ENCODE results near the gene METRN. TPM values are rescaled to one million over a fixed set of nuclear protein-coding genes. Genes with fewer than 3 reads are reported as not detected.

METRN gene
- total RNA-seq, 2 donors from 2014 or later, result 52.0 to 78.2 TPM

DNA sequence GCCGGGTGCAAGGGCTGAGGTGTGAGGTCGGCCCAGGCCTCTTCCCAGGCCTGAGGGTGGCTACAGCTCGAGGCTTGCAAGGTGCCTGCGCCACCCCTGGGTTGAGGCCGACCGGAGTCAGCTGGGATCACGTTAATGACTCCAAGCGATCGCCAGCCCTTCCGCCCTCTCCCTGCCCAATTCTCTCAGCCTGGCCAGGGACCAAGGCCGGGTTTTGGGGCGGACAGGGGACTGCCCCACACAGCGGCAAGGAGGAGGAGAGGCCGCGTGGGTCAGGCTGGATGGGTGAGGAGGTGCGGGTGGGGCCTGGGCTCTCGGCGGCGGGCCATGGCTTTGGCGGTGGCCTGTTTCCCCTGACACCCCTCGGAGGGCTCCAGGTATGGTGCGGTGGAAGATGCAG is 21.6 kb upstream of the METRN start:
- H3K27me3 ChIP-seq (replicated peaks; ENCODE audit: insufficient read depth), result peaks cover 23% of the 10 kb centered on the region
- peaks cover 11% of the 10 kb centered on the region for H3K4me1 ChIP-seq (replicated peaks)
- DNase-seq (ENCODE audit: low spot score), result no peak
- no peak overlapping the region for H3K27ac ChIP-seq
- H3K36me3 ChIP-seq, result no peaks in the 10 kb centered on the region
- TF ChIP-seq POLR2AphosphoS5 (IDR thresholded peaks at IDR 0.05) (no peak), POLR2A (IDR thresholded peaks at IDR 0.05) (no peak)
- 45% methylated on average over 21 of the region's 22 CpGs for WGBS
- no peak overlapping the region for H3K4me3 ChIP-seq
- no peaks in the 10 kb centered on the region for H3K9me3 ChIP-seq
- intact Hi-C loops (cut with DNase I), result no loop called here

DNA sequence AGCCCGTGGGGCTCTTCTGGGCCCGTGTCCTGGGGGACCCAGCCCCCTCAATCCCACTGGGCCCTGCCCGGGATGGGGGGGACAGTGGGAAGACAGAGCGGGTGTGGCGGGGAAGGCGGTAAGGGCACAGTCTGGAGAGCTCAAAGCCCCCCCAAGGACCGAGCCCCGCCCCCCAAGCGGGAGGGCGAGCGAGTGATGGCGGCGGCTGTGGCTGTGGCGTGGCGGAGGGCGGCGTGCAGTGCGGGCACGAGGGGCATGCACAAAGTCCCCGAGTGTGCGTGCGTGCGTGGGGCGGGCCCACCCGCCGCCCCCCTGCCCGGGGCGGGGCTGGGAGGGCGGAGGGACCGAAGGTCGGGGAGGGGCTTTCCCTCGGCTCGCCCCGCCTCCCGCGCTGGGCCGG is 21.2 kb upstream of the METRN start:
- Histone ChIP-seq H3K27ac (no peak overlapping the region), H3K4me1 (replicated peaks) (peaks cover 11% of the 10 kb centered on the region), H3K9me3 (no peaks in the 10 kb centered on the region), H3K36me3 (no peaks in the 10 kb centered on the region), H3K4me3 (no peak overlapping the region), H3K27me3 (replicated peaks; ENCODE audit: insufficient read depth) (peaks cover 23% of the 10 kb centered on the region)
- intact Hi-C loops (cut with DNase I), result no loop called here
- 7% methylated on average over 37 of the region's 37 CpGs for WGBS
- DNase-seq (ENCODE audit: low spot score), result no peak
- TF ChIP-seq, protein P1, sequence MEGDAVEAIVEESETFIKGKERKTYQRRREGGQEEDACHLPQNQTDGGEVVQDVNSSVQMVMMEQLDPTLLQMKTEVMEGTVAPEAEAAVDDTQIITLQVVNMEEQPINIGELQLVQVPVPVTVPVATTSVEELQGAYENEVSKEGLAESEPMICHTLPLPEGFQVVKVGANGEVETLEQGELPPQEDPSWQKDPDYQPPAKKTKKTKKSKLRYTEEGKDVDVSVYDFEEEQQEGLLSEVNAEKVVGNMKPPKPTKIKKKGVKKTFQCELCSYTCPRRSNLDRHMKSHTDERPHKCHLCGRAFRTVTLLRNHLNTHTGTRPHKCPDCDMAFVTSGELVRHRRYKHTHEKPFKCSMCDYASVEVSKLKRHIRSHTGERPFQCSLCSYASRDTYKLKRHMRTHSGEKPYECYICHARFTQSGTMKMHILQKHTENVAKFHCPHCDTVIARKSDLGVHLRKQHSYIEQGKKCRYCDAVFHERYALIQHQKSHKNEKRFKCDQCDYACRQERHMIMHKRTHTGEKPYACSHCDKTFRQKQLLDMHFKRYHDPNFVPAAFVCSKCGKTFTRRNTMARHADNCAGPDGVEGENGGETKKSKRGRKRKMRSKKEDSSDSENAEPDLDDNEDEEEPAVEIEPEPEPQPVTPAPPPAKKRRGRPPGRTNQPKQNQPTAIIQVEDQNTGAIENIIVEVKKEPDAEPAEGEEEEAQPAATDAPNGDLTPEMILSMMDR (IDR thresholded peaks at IDR 0.05), result no peak
- no peak for TF ChIP-seq POLR2A (IDR thresholded peaks at IDR 0.05)
- TF ChIP-seq POLR2AphosphoS5 (IDR thresholded peaks at IDR 0.05), result no peak

DNA sequence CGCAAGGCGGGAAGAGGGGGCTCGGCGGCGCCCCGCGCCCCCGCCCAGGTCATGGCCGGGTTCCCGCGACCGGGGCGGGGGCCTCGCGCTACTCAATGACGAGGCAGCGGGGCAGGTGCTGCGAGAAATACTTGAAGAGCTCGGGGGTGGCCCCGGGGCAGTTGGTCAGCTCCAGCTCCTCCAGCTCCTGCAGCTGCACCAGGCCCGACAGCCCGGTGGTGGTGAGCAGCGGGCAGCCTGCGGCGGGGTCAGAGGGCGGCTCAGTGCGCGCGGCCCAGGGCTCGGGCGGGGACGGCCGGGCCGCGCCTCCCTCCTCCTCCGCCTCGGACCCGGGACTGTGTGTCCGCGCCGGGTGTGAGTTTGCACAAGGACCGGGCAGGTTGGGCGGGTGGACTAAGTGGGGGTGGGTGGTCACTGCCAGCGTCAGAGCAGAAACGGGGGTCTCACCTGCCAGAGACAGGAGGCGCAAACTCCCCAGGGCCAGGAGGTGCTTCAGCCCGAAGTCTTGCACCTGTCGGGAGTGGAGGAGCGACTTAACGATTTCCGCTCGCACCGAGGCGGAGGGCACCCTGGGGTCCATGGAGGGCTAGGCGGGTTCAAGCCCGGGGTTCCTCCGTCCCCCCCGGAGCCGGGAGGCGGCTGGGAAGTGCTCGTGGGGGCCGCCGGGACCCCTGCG is 20.6 kb upstream of the METRN start:
- intact Hi-C loops (cut with DNase I), result no loop called here
- H3K36me3 ChIP-seq, result no peaks in the 10 kb centered on the region
- DNase-seq (ENCODE audit: low spot score), result no peak
- H3K27ac ChIP-seq, result no peak overlapping the region
- H3K27me3 ChIP-seq (replicated peaks; ENCODE audit: insufficient read depth), result peaks cover 23% of the 10 kb centered on the region
- H3K9me3 ChIP-seq, result no peaks in the 10 kb centered on the region
- WGBS, result 4% methylated on average over 42 of the region's 64 CpGs
- H3K4me3 ChIP-seq, result peak overlapping the region; percentile 8 to 17
- H3K4me1 ChIP-seq (replicated peaks), result peaks cover 11% of the 10 kb centered on the region
- TF ChIP-seq POLR2AphosphoS5 (IDR thresholded peaks at IDR 0.05), result no peak
- TF ChIP-seq POLR2A (IDR thresholded peaks at IDR 0.05), result no peak
- TF ChIP-seq, protein P1 (IDR thresholded peaks at IDR 0.05), result no peak

GRCh38 chr16:694863-695354 is 20.0 kb upstream of the METRN start:
- intact Hi-C loops (cut with DNase I), result no loop called here
- Histone ChIP-seq H3K4me3 (peak overlapping the region; percentile 8 to 17), H3K4me1 (replicated peaks) (peaks cover 7% of the 10 kb centered on the region), H3K9me3 (no peaks in the 10 kb centered on the region), H3K27ac (no peak overlapping the region), H3K36me3 (no peaks in the 10 kb centered on the region), H3K27me3 (replicated peaks; ENCODE audit: insufficient read depth) (peaks cover 23% of the 10 kb centered on the region)
- DNase-seq (ENCODE audit: low spot score), result no peak
- TF ChIP-seq, protein P1 (IDR thresholded peaks at IDR 0.05), result no peak
- TF ChIP-seq POLR2AphosphoS5 (IDR thresholded peaks at IDR 0.05), result no peak
- no peak for TF ChIP-seq POLR2A (IDR thresholded peaks at IDR 0.05)
- under 1% methylated on average over 31 of the region's 37 CpGs for WGBS

GRCh38 chr16:695355-696089 is 19.4 kb upstream of the METRN start:
- H3K27me3 ChIP-seq (replicated peaks; ENCODE audit: insufficient read depth), result peaks cover 23% of the 10 kb centered on the region
- peaks cover 7% of the 10 kb centered on the region for H3K4me1 ChIP-seq (replicated peaks)
- H3K9me3 ChIP-seq, result no peaks in the 10 kb centered on the region
- intact Hi-C loops (cut with DNase I), result no loop called here
- TF ChIP-seq, protein P1 (IDR thresholded peaks at IDR 0.05), result peak in 1 of 4 experiments; percentile 2
- no peak for TF ChIP-seq POLR2AphosphoS5 (IDR thresholded peaks at IDR 0.05)
- H3K27ac ChIP-seq, result no peak overlapping the region
- H3K36me3 ChIP-seq, result no peaks in the 10 kb centered on the region
- WGBS, result 4% methylated on average over 58 of the region's 71 CpGs
- no peak overlapping the region for H3K4me3 ChIP-seq
- DNase-seq (ENCODE audit: low spot score), result no peak

All from prostate gland (tissue), 2 donors.